ENCODE data around the gene ZNF83. TPM values are rescaled to one million over a fixed set of nuclear protein-coding genes. Genes with fewer than 3 reads are reported as not detected.
A peak's percentile ranks its signal among the peaks of the same experiment; 100 is the strongest.
"Not testable (repeated sequence)": the region's sequence is repeated elsewhere in the genome, so short reads cannot be mapped to it uniquely, and the experiment has no call there.

The ZNF83 gene
- 100 to 1,000 TPM in 1 of 4 donors, 10 to 100 TPM in 3; 73.0 to 107 (median 76.5) TPM for polyA plus RNA-seq (ENCODE audit: insufficient read length in 4 of 4)

- peak; percentile 87 to 93 (median 92) for DNase-seq (ENCODE audit: low read depth in 4 of 4, low spot score in 3 of 4)
These were observed at the start of gene ZNF83 for GRCh38 chr19:52637718-52638585. Gene ZNF83 (minus strand): TSS chr19:52638355.

GRCh38 chr19:52687684-52688083 is 49.5 kb upstream of the ZNF83 start:
- DNase-seq (ENCODE audit: low read depth in 4 of 4, low spot score in 3 of 4), result no peak

DNA sequence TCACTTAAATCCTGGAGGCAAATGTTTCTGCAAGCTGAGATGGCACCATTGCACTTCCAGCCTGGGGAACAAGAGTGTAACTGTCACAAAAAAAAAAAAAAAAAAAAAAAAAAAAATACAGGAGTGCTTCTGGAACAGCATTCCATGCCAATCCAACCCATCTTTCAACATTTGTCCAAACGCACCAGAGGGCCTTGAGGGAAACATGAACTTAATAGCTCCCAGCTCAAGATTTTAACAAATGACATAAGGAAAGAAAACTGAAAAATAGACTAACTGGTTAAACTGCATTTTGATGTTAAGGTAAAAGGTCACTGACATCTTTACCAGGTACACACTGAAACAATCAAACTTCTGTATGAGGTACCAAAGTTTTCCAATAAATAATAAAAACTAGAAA is 47.7 kb upstream of the ZNF83 start:
- no peak for DNase-seq (ENCODE audit: low read depth in 4 of 4, low spot score in 3 of 4)

GRCh38 chr19:52681216-52681615 is 43.1 kb upstream of the ZNF83 start:
- not testable (repeated sequence) for DNase-seq (ENCODE audit: low read depth in 4 of 4, low spot score in 3 of 4)

GRCh38 chr19:52679598-52679997 is 41.4 kb upstream of the ZNF83 start:
- DNase-seq (ENCODE audit: low read depth in 4 of 4, low spot score in 3 of 4), result no peak

GRCh38 chr19:52675239-52675638 is 37.1 kb upstream of the ZNF83 start:
- not testable (repeated sequence) for DNase-seq (ENCODE audit: low read depth in 4 of 4, low spot score in 3 of 4)

- no peak for DNase-seq (ENCODE audit: low read depth in 4 of 4, low spot score in 3 of 4)
These were observed 34.9 kb upstream of the ZNF83 start for GRCh38 chr19:52673014-52673413.

GRCh38 chr19:52670046-52670445 is 31.9 kb upstream of the ZNF83 start:
- DNase-seq (ENCODE audit: low read depth in 4 of 4, low spot score in 3 of 4), result no peak

GRCh38 chr19:52669586-52669985 is 31.4 kb upstream of the ZNF83 start:
- DNase-seq (ENCODE audit: low read depth in 4 of 4, low spot score in 3 of 4), result no peak

DNA sequence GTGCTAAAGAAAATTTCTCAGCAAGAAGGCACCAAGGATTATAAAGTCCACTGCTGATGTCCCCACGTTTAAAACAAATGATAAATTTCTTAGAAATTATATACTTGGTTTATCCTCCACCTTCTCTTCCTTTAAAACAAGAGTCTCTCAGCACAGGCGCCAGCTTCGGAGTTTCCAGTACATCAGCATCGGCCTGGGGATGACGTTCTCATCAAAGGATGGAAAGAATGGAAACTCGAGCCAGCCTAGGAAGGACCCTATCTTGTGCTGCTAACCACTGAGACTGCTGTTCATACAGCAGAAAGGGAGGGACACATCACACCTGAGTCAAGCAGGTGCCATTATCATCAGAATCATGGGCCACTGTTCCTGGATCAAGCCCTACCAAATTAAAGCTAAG is 29.8 kb upstream of the ZNF83 start:
- no peak for DNase-seq (ENCODE audit: low read depth in 4 of 4, low spot score in 3 of 4)

DNA sequence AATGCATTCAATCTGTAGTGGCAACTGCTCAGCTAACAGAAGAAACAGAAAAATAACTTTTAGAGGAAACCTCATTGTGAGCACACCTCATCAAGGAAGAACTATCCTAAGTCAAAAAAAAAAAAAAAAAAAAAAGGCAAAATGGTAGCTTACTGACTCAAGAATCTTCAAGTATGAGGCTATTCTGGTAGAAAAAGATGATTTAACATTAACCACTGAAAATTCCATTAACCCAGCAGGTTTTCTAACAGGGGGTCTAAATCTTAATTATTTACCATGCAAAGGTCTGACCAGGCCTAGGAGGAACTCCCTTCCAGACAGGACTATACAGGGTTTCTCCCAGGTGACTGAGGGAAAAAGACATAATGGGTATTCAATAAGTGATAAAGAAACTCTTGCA is 28.4 kb upstream of the ZNF83 start:
- DNase-seq (ENCODE audit: low read depth in 4 of 4, low spot score in 3 of 4), result no peak

DNA sequence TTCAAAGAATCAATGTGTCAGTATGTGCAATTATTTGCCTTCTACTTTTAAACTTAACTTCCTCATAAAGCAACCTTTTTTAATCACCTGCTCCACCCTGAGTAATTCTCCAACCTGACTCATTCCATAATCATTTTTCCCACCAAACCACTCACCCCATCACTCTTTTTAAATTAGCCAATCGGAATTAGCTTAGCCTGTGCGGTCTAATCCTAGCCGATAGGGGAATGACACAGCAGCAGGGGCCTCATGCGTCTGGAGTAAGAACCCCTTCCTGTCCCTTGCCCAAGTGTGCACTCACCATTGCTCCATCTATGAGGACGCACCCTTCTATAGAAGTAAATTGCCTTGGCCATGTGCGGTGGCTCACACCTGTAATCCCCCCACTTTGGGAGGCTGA is 27.4 kb upstream of the ZNF83 start:
- no peak for DNase-seq (ENCODE audit: low read depth in 4 of 4, low spot score in 3 of 4)

GRCh38 chr19:52665027-52665426 is 26.9 kb upstream of the ZNF83 start:
- no peak for DNase-seq (ENCODE audit: low read depth in 4 of 4, low spot score in 3 of 4)

DNA sequence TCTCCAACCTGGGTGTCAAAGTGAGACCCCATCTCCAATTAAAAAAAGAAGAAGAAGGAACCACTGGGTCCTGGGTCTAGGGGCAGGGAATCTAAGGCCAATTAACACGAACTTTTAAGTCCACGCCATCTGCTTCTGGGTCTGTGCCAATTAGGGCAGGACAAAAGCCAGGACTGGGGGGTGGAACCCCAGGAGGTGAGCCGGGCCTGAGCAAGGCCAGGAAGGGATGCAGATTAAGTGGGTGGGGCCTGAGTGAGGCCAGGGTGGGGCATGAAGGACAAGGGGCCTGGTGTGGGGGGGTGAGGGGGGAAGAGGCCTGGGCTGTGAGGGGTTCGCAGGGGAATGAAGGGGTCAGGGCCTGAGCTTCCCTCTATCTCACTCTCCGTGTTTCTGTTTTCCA is 26.3 kb upstream of the ZNF83 start:
- no peak for DNase-seq (ENCODE audit: low read depth in 4 of 4, low spot score in 3 of 4)

GRCh38 chr19:52662631-52663030 is 24.5 kb upstream of the ZNF83 start:
- no peak for DNase-seq (ENCODE audit: low read depth in 4 of 4, low spot score in 3 of 4)

- no peak for DNase-seq (ENCODE audit: low read depth in 4 of 4, low spot score in 3 of 4)
These were observed 22.8 kb upstream of the ZNF83 start for GRCh38 chr19:52660981-52661380.

GRCh38 chr19:52659013-52659412 is 20.9 kb upstream of the ZNF83 start:
- DNase-seq (ENCODE audit: low read depth in 4 of 4, low spot score in 3 of 4), result no peak

DNA sequence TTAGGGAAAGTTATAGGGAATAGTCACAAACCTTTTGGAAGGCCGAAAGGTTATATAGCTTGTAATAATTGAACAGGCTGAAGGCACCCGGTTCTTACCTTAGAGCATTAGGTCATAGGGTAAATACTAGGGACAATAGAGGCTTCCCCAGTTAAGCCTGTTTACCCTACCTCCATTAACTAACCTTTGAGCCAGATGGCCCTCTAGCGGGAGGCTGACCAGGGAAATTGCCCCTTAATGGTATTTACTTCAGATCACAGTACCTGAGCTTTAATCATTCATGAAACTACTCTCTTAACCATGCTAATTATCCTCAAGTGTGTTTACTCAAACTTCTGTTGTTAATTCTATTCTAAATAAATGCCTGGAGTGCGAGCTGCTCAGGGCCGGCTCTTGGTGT is 20.4 kb upstream of the ZNF83 start:
- DNase-seq (ENCODE audit: low read depth in 4 of 4, low spot score in 3 of 4), result no peak

DNA sequence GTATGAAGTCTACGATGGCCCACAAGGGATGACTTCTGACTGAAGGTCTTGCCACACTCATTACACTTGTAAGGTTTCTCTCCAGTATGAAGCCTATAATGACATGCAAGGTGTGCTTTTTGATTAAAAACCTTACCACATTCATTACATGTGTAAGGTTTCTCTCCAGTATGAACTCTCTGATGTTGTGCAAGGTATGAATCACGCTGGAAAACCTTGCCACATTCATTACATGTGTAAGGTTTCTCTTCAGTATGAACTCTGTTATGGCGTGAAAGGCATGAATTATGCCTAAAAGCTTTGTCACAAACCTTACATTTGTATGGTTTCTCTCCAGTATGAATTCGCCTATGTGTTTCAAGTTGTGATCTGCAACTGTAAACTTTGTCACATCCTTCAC is 15.0 kb upstream of the ZNF83 start:
- no peak for DNase-seq (ENCODE audit: low read depth in 4 of 4, low spot score in 3 of 4)

GRCh38 chr19:52651956-52652355 is 13.8 kb upstream of the ZNF83 start:
- DNase-seq (ENCODE audit: low read depth in 4 of 4, low spot score in 3 of 4), result no peak

DNA sequence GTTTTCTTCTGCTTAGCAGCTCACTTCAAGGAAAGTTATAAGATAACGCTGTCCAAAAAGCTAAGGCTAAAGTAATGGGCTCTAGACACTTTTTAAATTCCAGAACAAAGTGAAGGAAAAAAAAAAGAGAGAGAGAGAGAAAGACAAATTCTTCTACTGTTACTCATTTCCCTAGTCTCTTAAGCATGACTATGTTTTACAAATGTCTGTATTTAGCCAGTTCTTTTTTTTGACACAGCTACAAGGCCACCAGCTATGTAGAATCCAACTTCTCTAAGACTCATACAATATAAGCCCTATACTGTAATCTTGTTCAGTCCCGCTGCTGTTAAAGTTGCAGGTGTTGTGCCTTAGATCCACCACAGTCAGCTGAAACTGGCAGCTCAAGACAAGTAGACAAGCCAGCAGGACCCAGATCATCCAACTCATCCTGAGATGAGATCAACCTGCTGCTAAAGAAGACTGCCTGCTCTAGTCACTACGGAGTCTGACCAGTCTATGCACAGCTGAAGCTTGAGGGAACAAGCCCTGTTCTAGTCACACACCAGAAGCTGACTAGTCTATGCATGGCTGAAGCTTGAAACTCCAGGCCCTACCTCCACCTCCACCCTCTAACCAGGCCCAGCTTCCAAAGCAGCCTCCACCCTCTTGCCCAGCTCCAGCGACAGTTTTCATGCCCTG is 10.3 kb upstream of the ZNF83 start:
- no peak for DNase-seq (ENCODE audit: low read depth in 4 of 4, low spot score in 3 of 4)
